IMR-90 (cell line): ENCODE measurements around the gene KDM1A.
"Not testable (repeated sequence)": the region's sequence is repeated elsewhere in the genome, so short reads cannot be mapped to it uniquely, and the experiment has no call there.

Experiments
- BHLHE40 ChIP-seq: fragments of 150-350 bp; IDR thresholded peaks from 2 replicates; pipeline ENCODE4 v1.6.1; 2016; ENCODE audit warnings: mild to moderate bottlenecking, low read depth, low read length
- CTCF ChIP-seq: conservative IDR thresholded peaks from 2 replicates; pipeline ENCODE4 v1.5.1; 2012; ENCODE audit warnings: mild to moderate bottlenecking, low read depth, low read length, improper control_type of control experiment
- MAZ ChIP-seq: IDR thresholded peaks from 2 replicates; pipeline ENCODE4 v1.6.1; 2012; ENCODE audit warnings: low read depth, mild to moderate bottlenecking, low read length, improper control_type of control experiment, moderate library complexity, borderline replicate concordance
- POLR2A ChIP-seq: IDR thresholded peaks from 2 replicates; pipeline ENCODE4 v1.6.1; 2012; ENCODE audit warnings: mild to moderate bottlenecking, low read depth, low read length
- RAD21 ChIP-seq: IDR thresholded peaks from 2 replicates; pipeline ENCODE4 v1.6.1; 2012; ENCODE audit warnings: low read length, improper control_type of control experiment

GRCh38 chr1:22980471-22980790 lies 38.8 kb upstream of the KDM1A start:
- TF ChIP-seq BHLHE40, RAD21, CTCF, POLR2A, MAZ: not testable (repeated sequence)
